HL-60/S4 treated with phorbol 12-myristate 13-acetate at 8.2 ng/mL for 4 days and 3 days (cell line): ENCODE measurements around the gene NDUFS5.
"Not testable (repeated sequence)": the region's sequence is repeated elsewhere in the genome, so short reads cannot be mapped to it uniquely, and the experiment has no call there.

ENCODE experiments used
- in situ Hi-C: fragments of 300-500 bp; cut with MboI; formaldehyde crosslinking; loops from 2 replicates; pipeline ENCODE4 v1.15.0; 2022; ENCODE audit warnings: low sequenced_read_pairs

NDUFS5 gene

GRCh38 chr1:39026051-39026865, at the start of gene NDUFS5:
Gene NDUFS5 (plus strand): TSS chr1:39026350. CDS start chr1:39028725, 2,375 bp downstream.
- in situ Hi-C loops, result no loop called here

- in situ Hi-C loops, result not testable (repeated sequence)
Observed at GRCh38 chr1:38977399-38978244, 48.5 kb upstream of the NDUFS5 start.

- in situ Hi-C loops, result not testable (repeated sequence)
Observed at GRCh38 chr1:38978245-38978542, 48.0 kb upstream of the NDUFS5 start.

- in situ Hi-C loops, result not testable (repeated sequence)
Observed at GRCh38 chr1:38979380-38979779, 46.8 kb upstream of the NDUFS5 start.

GRCh38 chr1:38989979-38990378, 36.2 kb upstream of the NDUFS5 start:
- in situ Hi-C loops, result no loop called here

GRCh38 chr1:38990386-38990737, 35.8 kb upstream of the NDUFS5 start:
- in situ Hi-C loops, result no loop called here

GRCh38 chr1:38990738-38991637, 35.2 kb upstream of the NDUFS5 start, which contains the start of gene AKIRIN1:
Gene AKIRIN1 (plus strand): TSS chr1:38991276. CDS start chr1:38991381, 105 bp downstream.
- in situ Hi-C loops, result no loop called here

GRCh38 chr1:38991638-38992411, 34.3 kb upstream of the NDUFS5 start:
- in situ Hi-C loops, result no loop called here

- in situ Hi-C loops, result no loop called here
Observed at GRCh38 chr1:38992412-38993111, 33.6 kb upstream of the NDUFS5 start.

- in situ Hi-C loops, result no loop called here
Observed at GRCh38 chr1:38994196-38994595, 32.0 kb upstream of the NDUFS5 start.

- in situ Hi-C loops, result no loop called here
Observed at GRCh38 chr1:38997034-38997900, 28.9 kb upstream of the NDUFS5 start.

- in situ Hi-C loops, result no loop called here
Observed at GRCh38 chr1:38997901-38998190, 28.3 kb upstream of the NDUFS5 start.

GRCh38 chr1:39001516-39002421, 24.4 kb upstream of the NDUFS5 start:
- in situ Hi-C loops, result no loop called here

GRCh38 chr1:39003281-39003680, 22.9 kb upstream of the NDUFS5 start:
- in situ Hi-C loops, result no loop called here

- in situ Hi-C loops, result no loop called here
Observed at GRCh38 chr1:39003794-39004193, 22.4 kb upstream of the NDUFS5 start.

GRCh38 chr1:39006287-39006686, 19.9 kb upstream of the NDUFS5 start:
- in situ Hi-C loops, result no loop called here

GRCh38 chr1:39006726-39007645, 19.2 kb upstream of the NDUFS5 start:
- in situ Hi-C loops, result no loop called here
